HG02588 (cell line): ENCODE results near the gene SRRD.

Experiments used
- ATAC-seq: cut with Tn5 transposase; IDR thresholded peaks from one replicate; pipeline ENCODE4 v1.9.1; 2021; ENCODE audit warnings: mild to moderate bottlenecking, moderate library complexity; ENCODE audit not compliant: unreplicated experiment

The SRRD gene

DNA sequence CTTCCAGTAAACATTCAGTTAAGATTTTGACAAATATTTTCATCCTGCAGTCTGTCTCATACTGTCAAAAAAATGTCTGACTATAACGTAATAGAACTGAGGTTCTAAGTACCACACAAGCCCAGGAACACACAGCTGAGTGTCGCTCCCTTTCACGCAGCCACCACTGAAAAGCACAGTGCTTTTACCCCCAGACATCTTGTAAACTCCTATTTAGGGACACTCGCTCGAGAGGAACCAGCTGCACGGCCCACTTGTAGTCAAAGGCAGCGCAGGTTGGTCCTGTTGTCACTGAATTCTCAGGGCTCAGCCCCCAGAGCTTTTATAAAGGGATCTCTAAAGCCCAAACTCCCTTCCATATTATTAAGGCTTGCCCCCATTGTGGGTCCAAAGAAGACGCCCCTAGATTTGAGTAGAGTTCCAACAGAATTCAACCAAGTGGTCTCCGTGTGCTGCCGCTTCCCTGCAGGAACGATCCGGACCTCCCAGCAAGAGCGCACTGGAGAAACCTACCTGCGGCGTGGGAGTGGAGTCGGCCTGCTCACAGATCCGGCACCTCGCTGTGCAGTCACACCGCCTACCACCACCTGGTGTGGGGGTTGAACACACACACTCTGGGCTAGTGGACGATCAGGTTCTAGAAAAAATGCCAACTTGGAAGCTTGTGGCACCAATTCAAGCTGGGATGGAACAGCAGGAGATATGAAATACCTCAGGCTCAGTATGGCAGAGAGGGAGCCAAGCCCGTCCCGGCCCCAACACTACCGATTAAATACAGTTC lies 31.3 kb upstream of the SRRD start:
- no peak for ATAC-seq

GRCh38 chr22:26453216-26453615 lies 30.5 kb upstream of the SRRD start:
- no peak for ATAC-seq

GRCh38 chr22:26453812-26454500 lies 29.7 kb upstream of the SRRD start:
- ATAC-seq = no peak

DNA sequence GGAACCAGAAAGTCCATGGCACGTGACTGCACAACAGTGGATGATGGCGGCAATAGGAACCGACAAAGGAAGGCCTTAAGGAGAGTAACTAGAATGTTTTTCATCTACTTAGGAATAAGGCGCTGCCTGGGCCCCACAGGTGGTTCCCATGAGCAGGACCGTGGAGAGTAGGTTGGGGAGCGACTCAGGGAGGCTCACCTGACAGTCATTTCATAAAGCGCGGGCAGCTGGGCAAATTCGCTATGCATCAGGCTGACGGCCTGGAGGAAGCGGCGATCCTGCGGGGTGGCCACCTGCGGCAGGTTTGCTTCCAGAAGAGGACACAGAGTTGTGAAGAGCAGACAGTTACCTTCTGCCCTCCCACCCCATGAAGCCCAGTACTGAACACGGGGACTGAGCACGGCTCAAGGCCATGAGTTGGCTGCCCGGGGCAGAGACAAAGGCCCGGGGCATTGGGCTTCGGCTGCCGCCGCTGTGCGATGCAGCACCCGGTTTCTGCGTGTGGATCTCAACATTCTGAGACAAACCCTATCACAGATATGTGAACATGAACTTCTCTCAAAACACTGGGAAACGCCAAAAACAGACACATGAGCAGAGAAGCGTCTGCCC lies 25.9 kb upstream of the SRRD start:
- no peak for ATAC-seq

DNA sequence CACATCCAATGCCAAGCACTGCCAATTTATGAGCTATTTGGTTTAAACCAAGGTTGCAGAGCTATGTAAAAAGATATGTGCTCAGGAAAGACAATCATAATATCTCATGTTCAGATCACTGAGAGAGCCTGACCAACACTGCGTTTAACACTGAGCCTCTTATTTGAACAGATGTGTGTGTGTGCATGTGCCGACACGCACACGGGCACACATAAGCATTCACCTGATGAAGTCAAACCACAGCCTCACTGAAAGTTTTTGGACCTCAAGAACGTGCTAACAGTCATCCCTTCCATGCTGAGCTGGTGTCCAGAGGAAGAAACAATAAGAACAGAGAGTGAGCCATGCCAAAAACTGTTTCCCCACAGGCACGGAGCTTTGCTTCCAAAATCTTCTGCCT lies 23.5 kb upstream of the SRRD start:
- no peak for ATAC-seq

- ATAC-seq = no peak
Observed at GRCh38 chr22:26461188-26461810, 22.4 kb upstream of the SRRD start.

GRCh38 chr22:26462051-26462450 lies 21.6 kb upstream of the SRRD start:
- ATAC-seq = no peak

GRCh38 chr22:26462641-26463040 lies 21.0 kb upstream of the SRRD start:
- no peak for ATAC-seq

GRCh38 chr22:26463101-26463661 lies 20.5 kb upstream of the SRRD start:
- ATAC-seq = no peak

- ATAC-seq = no peak
Observed at GRCh38 chr22:26463688-26464087, 20.0 kb upstream of the SRRD start.

DNA sequence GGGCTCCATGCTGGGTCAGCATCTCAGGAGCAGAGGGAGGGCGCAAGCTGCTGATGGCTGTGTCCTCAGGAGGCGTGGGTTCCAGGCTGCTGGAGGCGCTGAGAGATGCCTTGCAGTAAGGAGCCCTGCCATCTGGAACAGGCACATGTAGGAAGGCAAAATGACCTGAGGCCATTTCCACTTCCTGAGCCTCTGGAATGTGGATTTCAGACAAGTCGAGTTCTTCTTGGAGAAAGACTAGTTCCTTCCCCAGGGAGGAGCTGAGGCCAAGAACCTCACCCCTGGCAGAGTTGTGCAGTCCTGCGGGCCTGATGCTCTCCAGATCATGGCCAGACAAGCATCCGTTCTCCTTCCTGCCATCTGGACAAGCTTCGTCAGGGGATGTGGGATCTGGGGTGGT lies 19.4 kb upstream of the SRRD start:
- no peak for ATAC-seq

DNA sequence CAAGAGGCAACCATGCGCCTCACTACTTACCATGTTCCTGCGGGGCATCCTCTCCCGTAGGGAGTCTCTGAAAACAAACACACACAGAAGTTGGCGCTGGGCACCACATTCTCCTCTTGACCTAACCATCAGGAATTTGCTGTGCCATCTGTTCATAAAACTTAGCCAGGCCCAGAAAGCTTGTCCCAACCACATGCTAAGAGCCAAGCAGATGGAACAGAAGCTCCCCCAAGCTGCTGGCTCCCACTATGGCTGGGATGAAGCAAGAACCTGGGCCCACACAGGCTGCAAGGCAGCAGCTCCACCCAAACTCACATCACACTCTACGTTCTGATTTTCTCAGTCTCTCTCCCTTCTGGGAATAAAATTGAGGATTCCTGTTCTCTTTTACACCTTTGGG lies 17.5 kb upstream of the SRRD start:
- ATAC-seq = no peak

- no peak for ATAC-seq
Observed at GRCh38 chr22:26470807-26471206, 12.9 kb upstream of the SRRD start.

- no peak for ATAC-seq
Observed at GRCh38 chr22:26471522-26471921, 12.2 kb upstream of the SRRD start.

DNA sequence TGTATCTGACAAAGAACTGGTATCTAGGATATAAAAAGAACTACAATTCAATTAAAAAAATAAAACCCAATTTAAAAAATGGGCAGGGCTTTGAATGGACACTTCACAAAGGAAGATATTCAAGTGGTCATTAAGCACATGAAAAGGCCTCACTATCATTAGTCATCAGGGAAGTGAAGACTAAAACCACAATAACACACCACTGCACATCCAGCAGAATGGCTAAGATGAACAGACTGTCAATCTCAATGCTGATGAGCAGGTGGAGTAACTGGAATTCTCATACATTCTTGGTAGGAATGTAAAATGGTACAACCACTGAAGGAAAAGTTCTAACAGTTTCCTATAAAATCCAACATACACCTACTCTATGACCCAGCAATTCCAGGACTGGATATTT lies 9.0 kb upstream of the SRRD start:
- ATAC-seq = no peak

- ATAC-seq = no peak
Observed at GRCh38 chr22:26476705-26477340, 6.9 kb upstream of the SRRD start.

DNA sequence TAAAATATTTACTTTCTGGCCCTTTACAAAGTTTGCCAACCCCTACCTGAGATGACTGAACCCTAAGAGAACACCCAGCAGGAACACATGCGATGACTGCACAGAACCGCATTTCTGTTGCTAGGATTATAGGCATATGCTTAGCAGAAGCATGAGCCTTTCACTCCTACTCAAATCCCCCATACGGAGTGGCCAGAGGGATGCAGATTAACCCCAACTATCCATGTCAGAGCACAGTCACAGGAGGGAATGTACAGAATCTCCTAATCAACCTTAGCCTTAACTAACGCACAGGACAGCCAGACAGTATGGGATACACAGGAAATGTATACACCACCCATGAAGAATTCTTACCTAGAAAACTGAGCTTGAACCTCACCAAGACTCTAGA lies 6.3 kb upstream of the SRRD start:
- no peak for ATAC-seq

GRCh38 chr22:26479043-26479791 lies 4.5 kb upstream of the SRRD start:
- ATAC-seq = no peak

- no peak for ATAC-seq
Observed at GRCh38 chr22:26479792-26480610, 3.7 kb upstream of the SRRD start.

DNA sequence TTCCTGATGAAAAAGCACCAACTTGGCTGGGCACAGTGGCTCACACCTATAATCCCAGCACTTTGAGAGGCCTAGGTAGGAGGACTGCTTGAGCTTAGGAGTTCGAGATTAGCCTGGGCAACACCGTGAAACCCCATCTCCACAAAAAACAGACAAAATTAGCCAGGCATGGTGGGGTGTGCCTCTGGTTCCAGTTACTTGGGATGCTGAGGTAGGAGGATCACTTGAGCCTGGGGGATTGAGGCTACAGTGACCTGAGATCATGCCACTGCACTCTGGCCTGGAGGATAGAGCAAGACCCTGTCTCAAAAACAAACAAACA lies 3.1 kb upstream of the SRRD start:
- no peak for ATAC-seq
